Jurkat, Clone E6-1 (cell line): Measurements from ENCODE around the gene NABP1.

Experiments
- DNase-seq: peaks from one replicate; pipeline ENCODE4 v3.0.0-alpha.2; 2011; ENCODE audit warnings: low read depth, low spot score
- H3K4me3 ChIP-seq: 2 replicates; pipeline ENCODE4 v1.5.1; 2011; ENCODE audit warnings: mild to moderate bottlenecking, low read length, control low read depth, moderate library complexity

Gene NABP1

GRCh38 chr2:191730263-191730662, 52.3 kb downstream of the NABP1 start:
- no peak for DNase-seq
- H3K4me3 ChIP-seq = no peak overlapping the region
